Neural crest cell (in vitro differentiated cells): ENCODE results near the gene BRPF3. TPM values are rescaled to one million over a fixed set of nuclear protein-coding genes. Genes with fewer than 3 reads are reported as not detected.

Source experiments
- DNase-seq: peaks from one replicate; pipeline ENCODE4 v3.0.0; 2021; ENCODE audit warnings: low read depth, mixed read lengths, low spot score
- H3K27ac Mint-ChIP-seq: one replicate; pipeline ENCODE4 v1.8.0; 2021; ENCODE audit warnings: mild to moderate bottlenecking, mixed read lengths; ENCODE audit not compliant: unreplicated experiment
- H3K27me3 Mint-ChIP-seq: 2 replicates; pipeline ENCODE4 v1.8.0; 2021; ENCODE audit warnings: low read depth, mild to moderate bottlenecking, mixed read lengths
- H3K36me3 Mint-ChIP-seq: 2 replicates; pipeline ENCODE4 v1.8.0; 2021; ENCODE audit warnings: low read depth, mild to moderate bottlenecking, mixed read lengths
- H3K4me1 Mint-ChIP-seq: 2 replicates; pipeline ENCODE4 v1.8.0; 2021; ENCODE audit warnings: mixed read lengths
- H3K4me3 Mint-ChIP-seq: one replicate; pipeline ENCODE4 v1.8.0; 2021; ENCODE audit warnings: mild to moderate bottlenecking, mixed read lengths
- H3K9me3 Mint-ChIP-seq: 2 replicates; pipeline ENCODE4 v1.8.0; 2021; ENCODE audit warnings: mixed read lengths
- CTCF ChIP-seq: fragments of 200-600 bp; sonication (generic); conservative IDR thresholded peaks from 2 replicates; pipeline ENCODE4 v1.5.0; 2021; ENCODE audit warnings: antibody characterized with exemption, mild to moderate bottlenecking
- total RNA-seq: library from RNA; stranded (reverse); gene quantifications from 2 replicates; pipeline ENCODE4 v1.2.1, GENCODE V29; 2021

The BRPF3 gene
- total RNA-seq, 1 donor from 2014 or later, result 57.3 TPM

GRCh38 chr6:36177166-36177565 is 19.4 kb upstream of the BRPF3 start:
- H3K36me3 Mint-ChIP-seq, result peaks cover 16% of the 10 kb centered on the region
- H3K4me3 Mint-ChIP-seq, result no peak overlapping the region
- no peak for DNase-seq
- no peak overlapping the region for H3K27ac Mint-ChIP-seq
- TF ChIP-seq CTCF, result no peak
- peaks cover 2% of the 10 kb centered on the region for H3K27me3 Mint-ChIP-seq
- H3K4me1 Mint-ChIP-seq, result peaks cover 4% of the 10 kb centered on the region
- peaks cover 13% of the 10 kb centered on the region for H3K9me3 Mint-ChIP-seq

GRCh38 chr6:36178544-36178943 is 18.0 kb upstream of the BRPF3 start:
- Mint-ChIP-seq H3K36me3 (peaks cover 16% of the 10 kb centered on the region), H3K27ac (no peak overlapping the region), H3K4me3 (no peak overlapping the region), H3K27me3 (peaks cover 2% of the 10 kb centered on the region), H3K4me1 (peaks cover 4% of the 10 kb centered on the region), H3K9me3 (peaks cover 13% of the 10 kb centered on the region)
- DNase-seq, result no peak
- no peak for TF ChIP-seq CTCF

- no peak overlapping the region for H3K4me3 Mint-ChIP-seq
- peaks cover 2% of the 10 kb centered on the region for H3K27me3 Mint-ChIP-seq
- no peak for TF ChIP-seq CTCF
- DNase-seq, result no peak
- no peak overlapping the region for H3K27ac Mint-ChIP-seq
- H3K4me1 Mint-ChIP-seq, result peaks cover 4% of the 10 kb centered on the region
- peaks cover 13% of the 10 kb centered on the region for H3K9me3 Mint-ChIP-seq
- H3K36me3 Mint-ChIP-seq, result peaks cover 16% of the 10 kb centered on the region
Measured at GRCh38 chr6:36180126-36180525, 16.4 kb upstream of the BRPF3 start.

GRCh38 chr6:36184311-36184710 is 12.2 kb upstream of the BRPF3 start:
- H3K9me3 Mint-ChIP-seq, result no peaks in the 10 kb centered on the region
- H3K27me3 Mint-ChIP-seq, result no peaks in the 10 kb centered on the region
- H3K4me1 Mint-ChIP-seq, result peaks cover 4% of the 10 kb centered on the region
- DNase-seq, result no peak
- no peaks in the 10 kb centered on the region for H3K36me3 Mint-ChIP-seq
- TF ChIP-seq CTCF, result no peak
- no peak overlapping the region for H3K4me3 Mint-ChIP-seq
- no peak overlapping the region for H3K27ac Mint-ChIP-seq

GRCh38 chr6:36186199-36186598 is 10.3 kb upstream of the BRPF3 start:
- H3K4me3 Mint-ChIP-seq, result no peak overlapping the region
- DNase-seq, result no peak
- no peak for TF ChIP-seq CTCF
- H3K27ac Mint-ChIP-seq, result no peak overlapping the region
- no peaks in the 10 kb centered on the region for H3K9me3 Mint-ChIP-seq
- no peaks in the 10 kb centered on the region for H3K4me1 Mint-ChIP-seq
- H3K27me3 Mint-ChIP-seq, result no peaks in the 10 kb centered on the region
- no peaks in the 10 kb centered on the region for H3K36me3 Mint-ChIP-seq

GRCh38 chr6:36187446-36187845 is 9.1 kb upstream of the BRPF3 start:
- Mint-ChIP-seq H3K27me3 (peaks cover 4% of the 10 kb centered on the region), H3K9me3 (no peaks in the 10 kb centered on the region), H3K4me1 (no peaks in the 10 kb centered on the region), H3K27ac (no peak overlapping the region), H3K4me3 (no peak overlapping the region), H3K36me3 (no peaks in the 10 kb centered on the region)
- DNase-seq, result no peak
- TF ChIP-seq CTCF, result no peak
